Measurements from ENCODE around the gene RBFOX2.
A peak's percentile ranks its signal among the peaks of the same experiment; 100 is the strongest.

RBFOX2 gene

DNA sequence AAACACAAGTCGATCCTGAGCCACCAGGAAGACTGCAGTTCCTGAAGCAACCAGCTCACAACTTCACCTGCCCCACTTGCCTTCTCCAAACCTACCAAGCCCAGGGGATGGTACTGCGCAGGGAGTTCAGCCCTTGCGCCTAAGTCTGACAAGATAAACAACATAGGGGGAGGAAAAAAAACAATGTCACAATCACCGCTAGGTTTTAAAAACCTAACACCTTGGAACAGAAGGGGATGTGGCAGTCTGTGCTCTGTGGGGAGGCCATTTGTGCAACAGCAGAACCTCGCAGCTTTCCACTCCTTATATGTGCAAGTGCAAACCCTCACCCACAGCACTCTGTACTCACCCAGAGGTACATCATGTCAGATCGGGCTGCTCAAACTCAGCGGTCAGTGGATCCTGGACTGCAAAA, 134.2 kb downstream of the RBFOX2 start:
- DNase-seq, result no peak

DNA sequence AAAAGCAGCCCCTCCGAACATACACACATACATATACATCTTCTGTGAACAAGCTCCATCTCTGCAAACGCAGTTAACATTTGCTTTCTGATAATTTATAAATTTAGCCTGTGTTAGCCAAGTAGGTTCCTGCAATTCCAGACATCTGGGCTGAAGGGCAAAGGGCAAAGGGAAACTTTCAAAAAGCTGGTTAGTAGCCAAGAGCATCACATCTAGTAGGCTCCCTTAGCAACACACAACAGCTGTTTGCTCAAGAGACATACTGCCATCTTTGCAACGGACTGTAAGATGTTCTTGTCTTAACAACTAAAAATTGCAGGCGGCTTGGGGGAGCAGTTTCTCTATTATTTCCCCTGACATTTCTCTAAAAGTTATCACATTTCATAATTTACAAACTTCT, 134.9 kb downstream of the RBFOX2 start:
- peak; percentile 18 for DNase-seq

DNA sequence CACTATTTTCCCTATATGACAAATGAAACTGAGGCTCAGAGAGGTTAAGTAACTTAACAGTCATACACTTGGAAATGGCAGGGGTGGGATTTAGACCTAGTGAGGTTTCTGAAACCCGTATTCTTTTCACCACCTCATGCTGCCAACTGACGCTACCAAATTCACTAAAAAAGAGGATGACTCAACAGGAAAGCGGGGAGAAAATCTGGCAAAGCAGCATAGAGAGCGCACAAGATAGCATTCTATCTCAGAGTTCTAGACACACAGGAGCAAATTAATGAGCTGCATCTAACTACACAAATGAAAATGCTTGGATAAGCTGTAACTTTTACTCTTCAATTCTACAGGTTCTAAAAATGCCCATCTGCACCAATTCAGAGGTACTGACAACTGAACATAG, 136.4 kb downstream of the RBFOX2 start:
- DNase-seq, result no peak

DNA sequence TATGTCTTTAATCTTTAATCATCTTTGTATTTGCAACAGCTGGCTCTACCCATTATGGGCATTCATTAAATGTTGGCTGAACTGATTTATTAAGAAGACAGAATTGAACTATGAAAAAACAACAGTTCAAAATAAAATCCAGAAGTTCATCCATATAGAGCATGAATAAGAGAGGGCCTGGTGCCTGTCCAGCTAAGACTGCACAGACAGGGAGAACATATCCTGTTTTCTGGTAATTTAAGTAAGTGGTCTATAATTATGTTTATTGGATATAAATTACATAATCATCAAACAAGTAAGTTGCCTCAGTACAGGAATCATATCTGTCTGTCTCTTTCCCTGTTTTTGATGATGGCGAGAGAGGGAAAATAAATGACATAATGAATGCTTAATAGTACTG, 137.2 kb downstream of the RBFOX2 start:
- DNase-seq, result no peak

DNA sequence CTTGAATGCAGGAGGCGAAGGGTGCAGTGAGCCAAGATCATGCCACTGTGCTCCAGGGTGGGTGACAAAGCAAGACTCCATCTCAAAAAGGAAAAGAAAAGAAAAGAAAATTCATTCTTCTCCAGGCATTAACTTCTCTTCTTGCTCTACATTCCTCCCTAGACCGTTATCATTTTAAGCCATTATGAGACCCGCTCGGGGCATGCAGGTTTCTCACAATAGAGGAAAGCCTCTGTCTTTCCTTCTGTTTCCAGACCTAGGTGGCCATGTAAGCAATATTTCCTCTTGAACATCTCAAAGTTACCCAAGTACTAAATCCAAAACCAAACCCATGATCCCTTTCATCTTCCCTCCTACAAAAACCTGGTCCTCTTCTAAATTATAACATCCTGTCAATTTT, 139.6 kb downstream of the RBFOX2 start:
- DNase-seq, result no peak

DNA sequence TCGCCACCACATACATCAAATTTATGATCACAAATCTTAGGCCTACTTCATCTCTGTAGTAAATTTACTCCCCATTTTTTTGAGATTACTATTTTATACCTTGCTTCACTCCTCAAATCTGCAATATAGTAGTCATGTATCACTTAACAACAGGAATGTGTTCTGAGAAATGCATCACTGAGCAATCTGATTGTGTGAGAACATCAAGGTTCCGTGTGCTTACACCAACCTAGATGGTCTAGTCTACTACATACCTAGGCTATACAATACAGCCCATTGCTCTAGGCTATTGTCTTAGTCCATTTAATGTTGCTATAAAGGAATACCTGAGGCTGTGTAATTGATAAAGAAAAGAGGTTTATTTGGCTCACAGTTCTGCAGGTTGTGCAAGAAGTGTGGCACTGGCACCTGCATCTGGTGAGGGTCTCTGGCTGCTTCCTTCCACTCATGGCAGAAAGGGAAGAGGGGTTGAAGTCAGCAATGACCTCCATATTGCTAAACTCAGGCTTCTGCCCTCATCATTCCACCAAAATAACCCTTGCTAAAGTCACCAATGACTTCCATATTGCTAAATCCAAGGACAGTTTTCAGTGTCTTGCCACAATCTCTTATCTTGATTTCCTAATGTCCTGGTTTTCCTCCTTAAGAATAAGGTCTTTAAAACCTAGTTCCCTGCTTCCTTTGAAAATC, 140.3 kb downstream of the RBFOX2 start:
- DNase-seq, result no peak

DNA sequence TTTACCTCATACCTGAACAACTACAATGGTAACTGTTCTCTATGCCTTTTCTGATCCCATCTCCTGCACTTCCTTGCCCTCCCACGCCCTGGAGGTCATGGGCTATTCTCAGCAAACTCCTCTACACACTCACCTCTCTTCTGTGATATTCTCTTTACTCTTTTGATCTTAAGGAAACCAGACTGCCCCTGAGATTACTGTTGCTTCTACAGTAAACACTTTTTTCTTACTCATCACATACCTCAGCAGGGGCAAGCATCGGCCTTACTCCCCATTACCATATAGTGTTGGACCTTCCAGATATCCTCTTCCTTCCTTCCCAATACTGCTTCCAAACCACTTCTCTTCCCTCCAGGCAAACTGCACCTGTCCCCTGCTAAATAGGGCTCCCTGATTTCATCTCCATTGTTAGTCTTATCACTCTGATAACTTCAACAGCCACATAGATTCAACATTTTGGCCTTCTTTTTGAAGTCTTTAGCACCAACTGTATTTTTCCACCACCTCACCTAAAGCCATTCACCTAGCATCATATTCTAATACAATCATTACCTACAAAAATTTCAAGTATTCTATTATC, 141.2 kb downstream of the RBFOX2 start:
- DNase-seq, result no peak

DNA sequence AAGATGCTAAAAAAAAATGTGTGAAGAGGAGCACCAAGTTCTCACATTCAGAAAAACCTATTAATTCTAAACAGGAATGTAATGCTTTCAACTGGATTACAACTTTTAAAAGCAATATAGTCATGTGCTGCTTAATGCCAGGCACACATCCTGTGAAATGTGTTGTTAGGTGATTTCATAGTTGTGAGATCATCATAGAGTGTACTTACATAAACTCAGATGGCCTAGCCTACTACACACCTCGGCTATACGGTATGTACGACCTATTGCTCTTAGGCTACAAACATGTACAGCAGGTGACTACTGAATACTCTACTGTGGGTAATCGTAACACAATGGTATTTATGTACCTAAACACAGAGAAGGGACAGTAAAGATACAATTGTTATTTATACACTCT, 142.3 kb downstream of the RBFOX2 start:
- DNase-seq, result no peak

DNA sequence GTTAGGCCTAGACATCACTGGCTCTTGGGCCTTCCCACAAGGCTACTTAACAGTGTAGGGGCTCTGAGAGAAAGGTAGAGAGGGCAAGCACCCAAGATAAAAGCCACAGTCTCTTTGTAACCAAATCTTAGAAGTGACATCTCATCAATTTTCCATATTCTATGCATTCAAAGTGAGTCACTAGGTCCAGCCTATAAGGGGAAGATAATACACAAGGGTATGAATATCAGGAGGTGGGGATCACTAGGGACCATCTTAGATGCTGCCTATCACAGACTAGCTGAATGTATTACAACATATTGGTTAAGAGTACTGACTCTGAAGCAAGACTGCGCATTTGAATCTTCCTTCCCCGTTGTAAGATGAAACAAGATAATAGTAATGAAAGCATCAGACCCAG, 144.1 kb downstream of the RBFOX2 start:
- DNase-seq, result no peak

DNA sequence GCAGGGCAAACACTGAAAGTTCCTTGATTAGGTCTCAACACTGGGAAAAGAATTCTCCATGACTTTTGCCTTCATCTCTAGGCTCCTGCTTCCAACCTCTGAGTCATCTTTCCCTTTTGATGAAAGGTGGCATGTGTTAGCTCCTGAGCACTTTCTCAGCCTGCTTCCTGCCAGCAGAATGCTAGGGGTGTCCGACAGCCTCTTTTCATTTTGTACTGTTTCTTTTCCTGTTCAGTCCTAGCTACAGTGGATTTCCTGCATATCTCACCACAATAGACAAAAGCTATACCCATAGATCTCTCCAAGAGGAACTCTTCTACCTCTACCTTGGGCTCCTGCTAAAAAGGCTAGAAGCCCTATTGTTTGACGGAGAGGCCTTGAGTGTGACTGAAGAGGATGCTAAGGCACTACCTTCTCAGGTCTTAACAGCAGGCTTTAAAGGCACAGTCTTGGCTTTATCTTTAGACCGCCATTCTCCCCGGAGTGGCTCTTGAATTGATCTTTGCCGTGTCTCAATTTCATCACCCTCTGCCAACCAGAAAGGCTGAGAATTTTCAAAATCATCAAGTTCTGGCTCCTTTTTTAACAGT, 145.5 kb downstream of the RBFOX2 start:
- DNase-seq, result no peak

DNA sequence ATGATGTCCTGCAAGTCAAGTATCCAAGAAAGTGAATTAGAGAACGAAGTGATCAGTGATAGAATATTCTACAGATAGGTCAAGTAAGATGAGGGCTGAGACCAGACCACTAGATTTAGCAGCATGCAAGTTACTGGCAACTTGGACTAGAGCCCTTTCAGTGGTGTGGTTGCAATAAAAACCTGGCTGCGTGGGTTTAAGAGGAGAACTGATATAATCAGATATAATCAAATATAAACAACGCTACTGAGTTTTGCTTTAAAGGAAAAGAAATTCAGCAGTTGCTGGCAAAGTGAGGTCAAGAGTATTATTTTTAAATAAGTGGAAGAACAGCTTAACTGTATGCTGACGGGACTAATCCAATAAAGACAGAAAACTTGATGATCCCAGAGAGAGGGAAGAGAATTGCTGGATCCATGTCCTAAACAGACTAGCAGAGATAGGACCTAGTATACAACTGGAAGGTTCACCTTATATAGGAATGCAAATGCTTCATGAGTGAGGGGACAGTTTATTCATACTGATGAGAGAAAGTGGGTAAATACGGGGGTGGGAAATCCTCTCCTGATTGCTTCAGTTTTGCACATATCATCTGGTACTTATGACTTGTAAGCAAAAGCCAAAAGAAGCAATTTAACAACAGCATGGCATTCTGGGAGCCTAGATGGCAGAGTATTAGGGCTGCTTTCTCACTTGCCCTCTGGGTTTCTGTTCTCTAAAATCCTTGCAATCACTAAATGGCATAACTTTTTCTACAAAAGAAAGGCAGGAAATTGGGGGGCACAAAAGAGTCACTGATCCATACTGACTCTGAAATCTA, 146.2 kb downstream of the RBFOX2 start:
- DNase-seq, result no peak

DNA sequence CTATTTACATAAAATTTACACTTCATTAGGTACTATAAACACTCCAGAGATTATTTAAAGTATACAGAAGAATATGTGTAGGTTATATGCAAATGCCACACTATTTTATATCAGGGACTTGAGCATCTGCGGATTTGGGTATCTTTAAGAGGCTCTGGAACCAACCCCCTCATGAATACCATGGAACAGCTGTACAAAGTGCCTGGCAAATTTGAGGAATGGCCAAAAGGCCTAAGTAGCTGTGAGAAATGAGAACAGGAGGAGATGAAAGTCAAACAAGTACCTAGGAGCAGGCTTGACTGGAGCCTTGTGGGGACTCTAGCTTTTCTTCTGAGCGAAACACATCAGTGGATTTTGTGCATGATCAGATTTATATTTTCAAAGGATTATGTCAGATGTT, 149.3 kb downstream of the RBFOX2 start:
- no peak for DNase-seq

DNA sequence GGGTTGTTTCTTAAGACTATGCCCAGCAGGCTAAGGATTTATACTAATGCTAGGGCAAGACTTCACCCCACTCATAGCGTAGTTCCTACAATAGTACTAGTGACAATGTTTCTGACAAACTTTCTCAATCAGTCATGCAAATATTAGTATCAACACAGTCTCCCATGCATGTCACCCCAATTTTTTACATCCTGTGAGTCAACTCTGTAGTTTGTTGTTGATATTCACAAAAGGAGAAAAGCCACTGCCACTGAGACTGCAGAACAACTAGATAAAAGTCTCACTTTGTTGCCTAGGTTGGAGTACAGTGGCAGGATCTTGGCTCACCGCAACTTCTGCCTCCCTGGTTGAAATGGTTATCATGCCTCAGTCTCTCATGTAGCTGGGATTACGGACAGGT, 155.2 kb downstream of the RBFOX2 start:
- DNase-seq, result no peak

DNA sequence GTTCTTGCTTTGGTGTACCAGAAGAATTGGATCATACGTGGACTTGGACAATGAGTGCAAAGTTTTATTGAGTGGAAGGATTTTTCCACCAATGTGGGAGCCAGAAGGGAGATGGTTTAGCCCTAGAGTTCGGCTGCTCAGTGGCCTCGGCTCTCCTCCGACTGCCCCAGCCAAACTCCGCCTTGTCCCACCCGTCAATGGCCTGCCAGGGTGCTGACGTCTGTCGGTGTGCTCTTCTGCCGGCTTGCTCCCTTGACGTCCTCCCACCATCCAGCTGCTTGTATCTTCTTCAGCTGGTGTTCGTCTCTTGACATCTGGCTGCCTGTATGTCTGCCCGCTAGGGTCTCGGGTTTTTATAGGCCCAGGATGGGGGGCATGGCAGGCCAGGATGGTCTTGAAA, 156.2 kb downstream of the RBFOX2 start:
- DNase-seq, result no peak

DNA sequence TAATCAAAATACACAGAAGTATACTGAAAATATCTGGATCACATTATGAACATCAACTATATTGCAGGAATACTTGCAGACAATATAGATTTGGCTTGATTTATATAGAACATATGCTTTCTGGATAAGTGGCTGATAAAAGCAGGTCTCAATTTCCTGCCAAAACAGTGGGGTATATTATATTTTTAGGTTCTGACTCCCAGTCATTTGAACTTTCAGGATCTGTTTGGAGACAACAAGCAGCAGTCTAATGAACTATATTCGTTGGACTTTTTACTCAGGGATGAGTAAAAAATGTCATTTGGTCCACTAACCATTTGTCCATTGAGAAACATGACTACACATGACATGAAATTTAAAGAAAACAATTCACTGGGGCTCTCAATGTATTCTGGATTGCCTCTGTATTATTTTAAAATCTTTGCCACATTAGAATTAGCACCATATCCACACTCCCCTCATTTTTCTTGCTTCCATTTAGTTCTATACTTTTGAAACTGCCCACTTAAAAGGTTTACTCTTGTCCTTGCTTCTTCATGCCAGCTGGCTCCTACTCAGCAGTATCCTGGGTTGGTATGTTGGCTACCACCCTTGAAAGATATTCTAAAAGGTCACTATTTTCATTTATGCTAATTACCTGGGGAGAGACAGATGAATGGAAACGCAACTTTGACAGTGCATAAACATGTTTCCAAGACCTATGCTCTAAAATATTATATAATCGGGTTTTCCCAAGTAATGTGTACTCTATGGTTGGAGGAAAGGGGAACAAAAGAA, 157.9 kb downstream of the RBFOX2 start:
- no peak for DNase-seq

DNA sequence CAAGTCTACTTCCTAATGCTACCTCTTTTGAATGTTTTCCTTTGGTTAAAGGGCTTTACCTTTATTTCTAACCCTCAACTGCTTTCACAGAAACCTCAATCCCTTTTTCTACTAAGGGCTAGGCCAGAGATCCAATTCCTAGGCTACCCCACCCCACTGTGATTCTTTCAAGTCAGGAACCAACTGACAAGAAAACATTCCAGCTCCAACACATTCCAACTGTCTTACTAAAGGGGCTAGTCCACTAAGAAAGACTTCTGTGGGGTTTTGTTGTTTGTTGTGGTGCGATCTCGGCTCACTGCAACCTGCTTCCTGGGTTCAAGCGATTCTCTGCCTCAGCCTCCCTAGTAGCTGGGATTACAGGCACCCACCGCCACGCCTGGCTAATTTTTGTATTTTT, 159.7 kb downstream of the RBFOX2 start:
- no peak for DNase-seq

DNA sequence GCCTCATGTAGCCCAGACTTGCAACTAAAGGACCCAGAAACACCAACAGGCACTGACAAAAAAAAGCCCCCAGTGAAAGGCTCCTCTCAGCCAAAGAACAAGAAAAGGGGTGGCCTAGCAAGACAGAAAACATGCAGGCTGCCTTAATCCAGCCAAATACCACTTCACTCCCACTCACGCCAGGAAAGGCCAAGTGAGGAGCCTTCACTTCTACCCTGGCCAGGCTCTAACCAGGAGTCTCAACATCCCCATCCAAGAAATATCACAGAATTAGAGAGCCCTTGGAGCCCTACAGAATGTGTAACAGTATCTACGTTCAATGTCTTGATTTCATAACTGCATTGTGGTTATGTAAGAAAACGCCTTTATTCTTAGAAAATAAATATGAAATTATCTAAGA, 162.0 kb downstream of the RBFOX2 start:
- no peak for DNase-seq

DNA sequence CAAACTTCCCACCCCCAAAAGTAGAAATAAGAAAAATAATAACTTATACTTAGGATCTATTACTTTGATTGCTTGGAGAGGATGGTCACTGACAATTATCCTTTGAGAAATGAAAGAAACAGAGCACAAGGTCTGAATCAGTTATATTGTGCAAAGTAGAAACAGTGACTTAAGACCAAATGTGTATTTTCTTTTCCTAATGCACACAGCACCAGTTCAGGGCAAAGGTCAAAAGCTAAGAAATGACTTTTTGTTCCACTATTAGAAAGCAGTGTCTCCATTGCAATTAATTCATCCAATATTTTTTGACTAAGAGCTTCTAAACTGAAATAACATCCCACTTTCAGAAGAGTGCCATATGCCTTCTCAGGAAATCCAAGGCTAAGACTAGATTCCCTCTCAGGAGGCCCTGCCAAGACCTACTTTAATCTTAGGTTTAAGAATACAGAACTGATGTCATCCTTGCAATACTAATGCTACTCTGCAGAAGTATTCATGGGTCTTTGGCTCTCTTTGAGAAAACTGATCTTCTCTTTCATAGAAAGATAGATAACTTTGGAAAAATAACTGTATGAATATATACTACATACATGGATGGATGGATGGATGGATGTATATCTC, 164.0 kb downstream of the RBFOX2 start:
- no peak for DNase-seq

DNA sequence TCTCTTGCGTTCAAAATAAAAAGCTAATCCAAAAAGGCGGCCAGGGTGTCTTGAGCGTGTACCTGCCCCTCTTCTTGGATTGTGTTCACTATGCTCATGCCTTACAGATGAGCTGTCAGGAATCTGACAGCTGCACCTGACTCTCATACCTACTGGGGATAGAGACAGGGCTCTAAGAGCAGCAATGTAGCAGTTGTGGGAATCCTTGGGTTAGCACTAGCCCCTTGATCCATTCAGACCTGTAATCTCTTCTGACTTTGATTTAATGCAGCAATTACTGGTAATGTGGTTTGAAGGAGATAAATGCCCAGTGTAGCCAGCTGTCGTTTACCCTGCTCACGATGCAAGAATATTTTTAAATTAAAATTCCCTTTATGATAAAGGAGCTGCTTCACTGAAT, 165.2 kb downstream of the RBFOX2 start:
- DNase-seq, result peak; percentile 33

DNA sequence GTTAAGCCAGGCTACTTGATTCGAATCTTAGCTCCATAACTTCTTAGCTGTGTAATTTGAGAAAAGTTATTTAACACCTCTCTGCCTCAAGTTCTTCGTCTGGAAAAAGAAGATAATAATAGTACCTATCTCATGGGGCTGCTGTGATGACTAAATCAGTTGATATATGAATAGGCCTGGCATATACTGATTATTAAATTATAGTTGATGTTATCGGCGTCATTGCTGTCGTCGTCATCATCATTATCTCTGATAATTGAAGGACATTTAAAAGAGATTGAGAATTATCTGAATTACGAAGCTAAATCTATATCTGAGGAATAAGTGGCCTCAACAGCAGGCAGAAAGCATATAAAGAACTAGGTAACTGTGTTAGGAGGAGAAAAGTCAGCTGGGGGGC, 165.9 kb downstream of the RBFOX2 start:
- no peak for DNase-seq

DNA sequence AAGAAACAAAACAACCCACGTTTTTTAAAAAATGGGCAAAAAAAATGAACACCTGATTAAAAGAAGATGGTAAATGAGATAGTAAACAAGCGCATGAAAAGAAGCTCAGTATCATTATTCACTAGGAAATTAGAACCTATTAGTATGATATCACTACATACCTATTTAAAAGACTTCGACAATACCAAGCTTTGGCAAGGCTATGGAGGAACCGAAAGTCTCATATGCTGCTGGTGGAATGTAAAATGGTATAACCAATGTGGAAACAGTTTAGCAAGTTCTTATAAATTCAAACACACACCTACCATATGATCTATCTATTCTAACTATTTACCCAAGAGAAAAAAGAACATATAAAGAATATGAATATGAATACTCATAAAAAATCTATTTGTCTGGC, 167.2 kb downstream of the RBFOX2 start:
- no peak for DNase-seq

DNA sequence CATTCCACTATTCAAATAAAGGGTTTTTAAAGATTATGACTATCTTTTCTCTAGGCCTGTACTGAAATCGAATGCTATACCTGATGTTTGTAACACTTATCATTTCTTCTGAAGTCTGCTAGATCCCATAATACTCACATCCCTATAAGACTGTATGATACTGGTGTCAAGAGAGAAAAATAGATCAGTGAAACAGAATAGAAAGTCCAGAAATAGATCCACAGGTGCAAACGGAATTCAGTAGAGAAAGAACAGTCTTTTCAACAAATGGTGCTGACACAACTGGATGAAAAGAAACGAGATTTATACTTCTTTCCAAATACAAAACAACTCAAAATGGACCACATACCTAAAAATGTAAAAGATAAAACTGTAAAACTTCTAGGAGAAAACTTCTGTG, 167.8 kb downstream of the RBFOX2 start:
- DNase-seq, result no peak
